Fibroblast of the conjunctiva (primary cell): ENCODE measurements around the gene PTCHD1.
A peak's percentile ranks its signal among the peaks of the same experiment; 100 is the strongest.

Experiments
- DNase-seq: peaks from one replicate; pipeline ENCODE4 v3.0.0-alpha.2; 2010; ENCODE audit warnings: low read depth

PTCHD1 gene

DNA sequence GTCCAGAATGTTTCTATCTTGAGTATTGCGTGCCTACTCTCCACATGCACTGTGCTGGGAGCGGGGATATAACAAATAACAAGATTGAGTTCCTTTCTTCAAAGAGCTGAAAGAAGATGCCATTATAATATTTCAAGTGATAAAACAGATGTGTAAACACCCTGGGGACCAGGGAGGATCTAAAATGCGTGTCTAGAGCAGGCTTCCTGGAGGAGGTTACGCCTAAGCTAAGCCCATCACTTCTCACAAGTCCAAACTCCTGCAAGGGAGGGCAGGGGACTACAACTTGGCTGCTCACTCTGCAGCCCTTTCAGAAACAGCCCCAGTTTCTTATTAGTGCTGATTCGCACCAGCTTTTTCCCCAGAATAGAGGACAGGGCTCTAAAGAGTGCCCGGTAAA lies 21.5 kb downstream of the PTCHD1 start:
- no peak for DNase-seq

DNA sequence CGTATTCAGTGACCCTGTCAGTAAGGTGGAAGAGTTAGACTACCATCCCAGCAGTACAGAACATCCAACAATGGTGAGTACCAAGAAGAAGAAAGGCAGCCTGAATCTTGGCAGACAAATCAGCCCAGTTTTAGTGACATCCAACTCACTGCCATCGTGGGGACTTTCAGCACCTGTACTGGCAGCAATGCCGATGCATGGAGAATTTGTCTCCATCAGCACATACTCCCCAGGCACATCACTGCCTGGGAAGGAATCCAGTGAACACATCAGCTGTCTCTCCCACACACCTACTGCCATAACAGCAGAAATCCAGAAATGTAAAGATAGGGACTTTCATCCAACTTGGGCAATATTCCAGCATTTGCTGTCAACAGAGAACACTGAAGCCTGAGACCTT lies 29.8 kb downstream of the PTCHD1 start:
- no peak for DNase-seq

DNA sequence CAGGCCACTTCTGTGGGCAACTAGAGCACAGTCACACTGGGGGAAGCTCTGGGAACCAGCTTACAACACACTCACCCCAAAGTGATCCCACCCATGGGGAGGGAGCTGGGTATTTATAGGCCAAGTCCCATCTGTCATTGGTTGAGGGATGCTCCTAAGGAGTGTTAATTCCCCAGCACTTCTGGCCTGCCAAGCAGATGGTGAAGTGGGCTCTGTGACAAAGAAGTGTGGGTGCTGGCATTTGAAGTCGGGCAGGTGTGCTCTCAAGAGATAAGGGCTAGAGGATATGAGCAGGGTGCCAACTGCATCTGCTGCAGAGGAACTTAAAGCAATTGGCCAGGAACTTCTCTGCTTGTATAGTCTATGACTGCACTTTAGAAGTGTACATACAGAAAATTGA lies 30.9 kb downstream of the PTCHD1 start:
- no peak for DNase-seq

DNA sequence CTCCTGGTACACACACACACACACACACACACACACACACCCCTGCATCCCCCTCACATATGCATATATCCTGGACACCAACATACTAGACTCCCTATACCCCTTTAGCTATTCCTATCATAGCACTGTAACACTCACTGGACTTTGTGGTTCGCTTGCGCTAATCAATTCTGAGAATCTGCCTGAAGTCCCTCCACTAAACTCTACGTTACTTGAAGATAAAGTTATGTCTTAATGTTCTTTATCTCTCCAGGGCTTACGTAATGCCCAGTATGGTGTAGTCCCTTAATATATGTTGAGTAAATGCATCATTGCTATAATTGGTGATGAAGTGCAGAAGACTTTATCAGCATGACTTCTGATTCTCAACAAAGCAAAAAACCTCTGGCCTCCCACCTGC lies 32.3 kb downstream of the PTCHD1 start:
- no peak for DNase-seq

DNA sequence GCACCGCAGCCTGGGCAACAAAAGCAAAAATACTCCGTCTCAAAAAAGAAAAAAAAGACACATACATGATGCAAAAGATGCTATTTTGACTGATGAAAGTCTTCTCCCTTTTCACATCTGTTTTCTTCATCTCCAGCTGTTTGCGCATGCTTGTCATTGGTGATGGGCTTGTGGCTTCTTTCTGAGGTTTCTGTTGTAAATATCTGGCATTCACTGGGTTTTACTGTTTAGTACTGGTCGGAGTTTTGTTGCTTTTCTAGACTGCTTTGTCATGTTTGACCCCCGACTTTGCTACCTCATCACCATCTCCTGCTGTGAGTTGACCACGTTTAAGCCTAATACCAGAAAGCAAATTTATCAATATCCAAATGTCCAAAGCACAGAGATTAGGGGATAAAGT lies 34.4 kb downstream of the PTCHD1 start:
- DNase-seq: no peak

DNA sequence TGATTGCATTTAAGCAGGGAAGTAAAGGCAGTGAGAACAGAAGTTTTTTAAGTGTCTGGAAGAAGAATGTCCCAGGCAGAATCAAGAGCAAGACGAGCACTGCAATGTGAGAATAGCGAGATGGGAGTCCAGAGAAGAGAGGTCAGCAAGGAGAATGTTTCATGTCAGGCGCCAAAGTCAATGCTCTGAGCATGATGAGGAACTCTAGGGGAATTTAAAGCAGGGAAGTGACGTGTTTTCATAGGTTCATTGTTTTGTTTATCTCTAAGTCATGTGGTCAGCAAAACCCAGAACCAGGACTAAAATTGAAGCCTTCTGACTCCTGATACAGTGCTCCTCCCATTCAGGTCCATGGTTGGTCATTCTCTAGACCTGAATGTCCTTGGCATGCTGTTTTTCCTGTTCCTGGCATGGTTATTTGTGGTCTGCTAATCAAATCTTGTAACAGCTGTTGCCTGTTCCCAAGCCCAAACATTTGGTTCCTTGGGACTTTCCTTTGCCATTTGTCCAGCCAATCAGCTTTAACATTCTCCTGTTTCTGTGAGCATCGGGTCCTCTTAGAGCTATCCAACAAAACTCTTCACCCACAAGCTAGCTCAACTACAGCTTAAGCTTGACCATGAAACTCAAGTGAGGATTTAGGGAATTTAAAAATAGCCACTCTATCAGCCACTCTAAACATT lies 37.7 kb downstream of the PTCHD1 start:
- DNase-seq: no peak

DNA sequence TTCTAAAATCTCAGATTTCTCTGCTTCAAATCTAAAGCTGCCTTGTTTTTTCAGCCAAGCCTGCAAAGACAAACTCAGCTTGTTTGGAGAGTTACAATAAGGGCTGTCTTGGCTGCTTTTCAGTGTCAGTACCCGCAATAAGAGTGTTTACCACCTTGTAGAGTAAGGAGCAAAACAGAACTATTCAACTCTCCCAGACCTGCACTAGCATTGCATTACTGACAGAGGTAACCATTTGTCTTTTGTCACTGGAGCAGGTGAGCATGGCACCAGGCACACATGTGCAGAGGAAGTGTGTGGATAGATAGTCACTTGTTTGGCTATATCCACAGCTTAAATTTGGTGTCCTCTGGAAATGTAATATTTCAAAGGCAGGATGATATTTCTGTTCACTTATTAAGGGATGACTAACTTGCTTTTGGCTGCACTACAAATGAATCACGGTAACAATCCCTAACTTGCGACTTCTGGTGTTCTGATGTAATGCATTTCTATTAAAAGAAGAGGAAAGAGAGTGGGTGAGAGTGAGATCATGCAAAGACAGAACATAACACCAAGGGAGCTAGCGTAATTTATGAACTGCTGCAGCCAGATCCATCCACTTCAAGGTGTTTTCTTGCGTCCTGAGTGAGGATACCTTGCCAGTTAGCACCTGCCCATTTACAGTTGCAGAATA lies 38.6 kb downstream of the PTCHD1 start:
- DNase-seq: peak; percentile 42

DNA sequence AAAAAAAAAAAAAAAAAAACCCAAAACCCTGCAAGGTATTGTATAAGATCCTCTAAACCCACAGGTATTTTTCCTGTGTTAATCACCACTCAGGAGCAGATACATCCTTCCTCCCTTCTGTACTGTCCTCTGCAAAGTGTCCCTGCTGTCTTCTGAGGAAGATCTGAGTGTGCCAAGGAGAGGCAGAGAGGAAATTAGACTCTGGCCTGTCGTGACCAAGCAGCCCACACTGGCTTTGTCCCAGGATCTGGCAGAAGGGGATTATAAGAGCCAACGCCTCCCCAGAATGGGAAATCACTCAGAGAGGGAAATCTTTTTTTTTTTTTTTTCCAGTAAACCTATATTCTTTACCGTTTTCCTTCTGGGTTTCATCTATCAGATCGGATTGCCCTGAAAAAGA lies 39.6 kb downstream of the PTCHD1 start:
- no peak for DNase-seq

DNA sequence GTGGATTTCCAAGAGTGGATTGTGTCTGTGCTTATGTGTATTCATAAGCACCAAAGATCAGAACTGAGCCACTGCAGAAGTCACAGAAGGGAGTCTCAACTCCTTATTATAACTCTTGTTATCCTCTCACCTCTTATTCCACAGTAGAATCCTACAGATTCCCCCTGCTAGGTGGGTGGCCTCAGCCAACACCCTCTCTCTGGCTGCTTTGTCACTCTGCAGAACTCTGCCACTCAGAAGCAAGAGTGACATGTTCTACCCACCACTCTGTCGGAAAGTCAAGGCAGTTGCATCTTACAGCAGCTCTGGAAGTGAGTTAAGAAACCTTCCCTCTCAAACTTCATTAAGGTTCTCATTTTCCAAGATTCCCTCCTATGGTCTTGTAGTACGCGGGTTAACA lies 41.9 kb downstream of the PTCHD1 start:
- no peak for DNase-seq

DNA sequence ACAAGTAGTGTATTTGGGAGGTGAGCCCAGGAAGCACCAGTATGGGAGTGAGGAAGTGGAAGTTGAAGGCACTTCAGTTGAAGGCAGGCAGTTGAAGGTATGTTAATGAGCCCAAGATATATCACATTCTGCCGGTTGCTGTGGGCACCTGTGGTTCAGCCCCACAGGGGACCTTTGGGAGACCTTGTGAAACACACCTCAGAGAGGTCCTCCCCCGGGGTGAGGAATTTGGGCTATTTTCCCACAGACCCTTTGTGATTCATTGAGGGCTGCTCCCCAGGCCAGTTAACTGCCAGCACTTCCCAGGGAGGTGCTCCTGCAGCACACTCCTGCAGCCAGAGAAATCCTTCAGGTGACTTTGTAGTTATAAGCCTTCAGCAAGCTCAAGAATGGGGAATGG lies 45.9 kb downstream of the PTCHD1 start:
- no peak for DNase-seq

DNA sequence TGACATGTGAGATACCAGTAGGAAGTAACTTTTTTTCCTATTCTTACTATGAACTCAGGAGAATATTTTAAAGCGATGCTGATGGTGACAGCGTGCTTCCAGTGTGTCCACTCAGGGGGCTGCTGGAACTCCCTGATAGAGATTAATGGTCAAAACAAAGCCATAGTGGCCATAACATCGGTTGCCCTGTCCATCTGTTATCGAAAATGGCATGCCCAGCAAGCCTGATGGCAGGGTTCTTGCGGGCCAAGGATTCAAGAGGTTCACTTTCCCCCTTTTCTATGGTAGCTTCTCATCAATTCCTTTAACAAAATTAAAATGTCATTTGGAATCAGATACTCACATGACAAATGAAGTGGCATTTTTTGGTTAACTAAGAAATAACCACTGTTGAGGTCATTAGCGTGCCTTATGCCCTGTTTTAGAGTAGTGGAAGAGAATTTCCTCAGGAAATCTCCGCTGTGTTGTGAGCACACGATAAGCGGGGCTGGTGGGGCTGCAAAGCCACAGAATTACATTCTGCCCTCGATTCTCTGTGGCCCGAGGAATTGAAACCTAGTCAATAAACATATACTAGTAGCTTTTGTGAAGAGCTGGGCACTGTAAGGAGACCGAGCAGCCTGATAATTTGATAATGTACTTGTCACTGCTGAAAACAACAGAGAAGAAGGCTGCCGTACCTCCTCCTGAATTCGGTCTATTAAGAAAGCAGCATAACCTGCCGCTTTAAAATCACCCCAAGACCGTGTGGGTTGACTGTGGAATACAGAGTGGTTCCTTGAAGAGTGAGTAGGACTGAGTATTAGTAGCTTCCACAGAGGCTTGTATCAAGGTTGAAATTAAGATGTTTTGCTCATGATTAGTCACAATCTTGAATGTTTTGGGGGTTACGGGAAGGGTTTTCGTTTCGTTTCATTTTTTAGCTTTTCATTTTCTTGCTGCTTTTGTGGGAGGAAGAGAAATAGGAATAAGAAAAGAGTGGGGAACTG lies 46.7 kb downstream of the PTCHD1 start:
- no peak for DNase-seq

DNA sequence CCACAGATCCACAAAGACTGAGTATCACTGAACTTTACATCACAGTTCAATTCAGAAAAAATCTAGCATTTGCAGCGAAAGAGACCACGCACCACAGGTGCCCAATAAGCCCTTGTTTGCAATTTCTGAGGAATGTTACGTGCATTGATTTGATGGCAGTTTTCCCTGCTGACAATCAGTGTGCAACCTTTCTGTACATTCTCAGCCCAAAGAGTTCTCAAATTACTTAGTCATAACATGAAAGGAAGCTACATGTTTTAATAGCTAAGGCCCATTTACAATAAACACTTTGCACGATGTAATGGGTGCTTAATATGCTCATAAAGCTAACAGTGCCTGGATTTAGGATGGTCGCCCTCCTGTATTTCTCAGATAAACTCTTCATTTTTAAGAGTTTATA lies 47.9 kb downstream of the PTCHD1 start:
- no peak for DNase-seq

DNA sequence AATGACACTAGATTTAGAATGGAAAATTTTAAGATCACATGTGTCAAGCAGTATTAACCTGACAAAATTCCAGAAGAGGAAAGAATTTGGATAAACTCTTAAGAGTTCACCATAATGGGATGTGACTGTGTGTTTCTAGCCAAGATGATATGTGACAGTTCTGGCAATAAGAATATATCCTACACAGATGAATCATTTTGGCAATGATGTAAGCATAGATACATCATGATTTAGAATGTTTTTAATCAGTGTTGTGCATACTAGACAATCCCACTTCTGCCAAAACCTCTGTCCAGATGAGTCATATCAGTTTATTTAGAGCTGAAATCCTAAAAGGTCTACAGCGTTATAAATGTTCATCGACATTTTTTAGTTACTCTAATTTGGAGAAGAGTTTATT lies 48.8 kb downstream of the PTCHD1 start:
- peak; percentile 46 for DNase-seq

DNA sequence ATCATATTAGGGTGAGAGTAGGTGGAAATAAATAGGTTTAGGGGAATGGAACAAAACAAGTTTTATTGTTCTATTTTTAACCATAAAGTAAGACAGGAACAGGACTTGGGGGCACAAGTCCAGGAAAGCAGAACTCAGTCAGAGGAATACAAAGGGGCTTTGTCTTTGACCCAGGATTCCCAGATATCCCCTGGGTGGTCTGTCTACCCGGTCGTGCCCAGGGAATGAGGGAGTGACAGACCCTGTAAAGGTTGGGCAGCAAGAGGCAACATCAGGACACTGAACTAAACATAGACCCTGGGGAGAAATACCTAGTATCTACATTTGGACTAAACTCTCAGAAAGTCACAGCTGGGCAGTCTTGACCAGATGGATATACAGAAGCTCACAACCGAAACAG lies 50.6 kb downstream of the PTCHD1 start:
- no peak for DNase-seq

DNA sequence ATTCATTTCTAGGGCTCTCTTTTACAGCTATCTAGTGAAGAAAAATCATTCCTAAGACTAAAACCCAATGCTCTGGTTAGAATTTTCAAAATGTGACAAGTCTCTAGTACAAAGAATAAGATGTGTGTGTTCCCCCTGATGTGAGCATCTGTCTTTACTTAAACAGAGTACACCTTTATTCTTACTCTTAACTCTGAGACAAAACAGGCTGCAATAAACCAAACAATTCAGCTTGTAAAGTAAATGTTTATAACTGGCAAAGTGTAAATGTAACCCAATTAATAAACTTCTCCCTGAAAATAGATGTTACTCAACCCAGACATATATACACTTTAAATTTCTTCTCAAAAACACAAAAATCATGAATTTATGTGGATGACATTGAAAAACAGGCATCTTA lies 51.6 kb downstream of the PTCHD1 start:
- DNase-seq: no peak

DNA sequence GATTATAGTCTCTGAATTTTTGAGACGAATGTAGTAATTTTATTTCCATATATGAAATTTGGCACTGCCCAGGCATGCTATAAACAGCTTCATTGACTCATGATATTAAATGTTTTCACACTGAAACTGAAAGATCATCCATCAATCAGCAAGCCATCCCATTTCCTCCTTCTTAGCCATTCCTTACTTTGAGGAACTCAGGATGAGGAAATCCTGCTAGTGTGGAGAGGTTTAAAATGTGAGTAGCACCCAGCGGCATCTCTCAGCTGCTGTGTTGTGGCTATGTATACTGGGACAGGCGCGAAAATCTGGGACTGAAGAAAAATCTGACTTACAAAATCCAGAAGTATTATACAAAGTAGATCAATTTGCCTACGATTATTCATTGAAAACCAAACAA lies 52.1 kb downstream of the PTCHD1 start:
- no peak for DNase-seq

DNA sequence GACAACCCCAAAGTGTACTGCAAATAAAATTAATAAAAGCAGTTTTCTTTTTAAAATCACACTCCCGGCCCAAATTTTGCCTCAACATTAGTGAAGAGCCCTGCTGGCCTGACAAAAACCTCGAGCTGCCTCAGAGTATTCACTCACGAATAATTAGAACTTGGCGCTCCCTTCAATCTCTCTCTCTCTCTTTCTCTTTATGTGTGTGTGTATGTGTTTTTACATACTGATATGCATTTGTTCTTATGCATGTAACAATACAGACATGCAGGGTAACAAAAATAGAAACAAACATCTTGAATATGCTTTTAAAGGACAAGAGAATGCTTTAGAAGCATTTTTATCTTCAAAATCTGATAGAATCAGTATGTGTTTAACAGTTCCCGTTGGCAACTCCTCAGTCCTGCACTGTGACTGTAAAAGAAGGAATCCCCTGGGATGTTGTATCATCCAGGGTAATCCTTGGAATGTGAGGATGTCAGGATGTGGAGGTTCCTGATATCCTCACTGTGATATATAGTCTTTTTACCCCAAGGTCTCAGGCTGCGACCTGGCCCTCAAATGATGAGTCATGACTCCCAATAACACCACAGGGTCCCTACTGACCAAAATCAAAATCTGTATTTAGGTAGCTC lies 53.0 kb downstream of the PTCHD1 start:
- no peak for DNase-seq

DNA sequence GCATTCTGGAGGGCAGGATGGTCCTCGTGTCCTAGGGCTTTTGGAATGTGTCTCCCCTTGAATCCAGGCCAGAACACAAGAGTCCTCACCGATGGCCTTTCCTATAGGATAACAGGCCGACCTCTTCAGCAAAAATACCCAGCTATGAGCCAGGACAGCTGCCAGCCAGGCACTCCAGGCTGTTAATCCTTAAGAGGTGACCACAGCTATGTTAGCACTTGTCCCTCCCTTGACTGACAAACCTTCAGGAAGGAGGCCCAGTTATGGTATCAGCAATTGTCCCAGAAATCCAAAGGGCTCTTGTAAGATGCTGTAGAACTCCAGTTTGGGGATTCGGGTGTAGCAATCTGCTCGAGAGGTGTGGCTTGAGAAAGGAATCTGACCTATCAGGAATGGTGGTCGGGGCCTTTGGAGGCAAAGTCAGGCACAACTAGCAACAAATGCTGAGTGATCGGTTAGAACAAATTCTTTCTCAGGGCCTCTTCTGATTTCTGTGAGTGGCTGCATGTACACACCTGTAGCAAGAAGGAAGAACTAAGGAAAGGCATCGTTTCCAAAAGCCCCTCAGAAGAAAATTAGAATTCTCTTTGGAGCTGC lies 54.6 kb downstream of the PTCHD1 start:
- DNase-seq: no peak

DNA sequence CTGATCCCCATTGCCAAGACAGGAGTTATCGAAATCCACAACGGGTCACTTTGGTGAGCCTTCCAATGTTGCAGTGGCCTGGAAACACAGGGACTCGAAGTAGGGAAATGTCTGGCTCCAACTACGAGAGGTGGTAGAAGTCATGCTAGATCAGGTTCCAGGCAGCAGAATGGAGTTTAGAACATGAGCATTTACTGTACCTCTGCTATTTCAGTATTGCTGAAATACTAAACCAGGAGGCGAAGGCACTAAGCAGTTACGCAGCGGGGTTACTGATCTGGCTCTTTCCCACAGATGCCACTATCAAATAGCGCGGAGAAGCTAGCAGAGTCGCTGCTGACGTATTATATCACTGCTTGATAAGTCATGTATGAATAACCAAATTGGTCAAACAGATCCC lies 56.3 kb downstream of the PTCHD1 start:
- DNase-seq: no peak

DNA sequence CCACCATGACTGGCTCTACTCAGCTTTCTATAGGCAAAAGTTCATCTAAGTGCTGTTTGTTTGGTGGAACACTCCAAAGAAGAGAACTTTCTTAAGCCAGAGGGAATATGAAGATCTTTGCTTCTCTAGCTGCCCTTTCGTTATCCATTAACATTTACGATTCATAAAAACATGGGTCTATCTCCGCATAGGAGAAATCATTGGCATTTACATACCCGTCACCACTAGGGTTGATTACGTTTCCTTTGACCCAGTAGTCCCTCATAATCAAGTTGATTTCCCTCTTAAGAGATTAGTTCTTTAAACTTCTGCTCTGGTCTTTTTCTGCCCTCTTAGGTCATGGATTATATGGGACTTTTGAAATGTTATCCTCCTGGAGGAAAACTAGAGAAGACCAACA lies 57.5 kb downstream of the PTCHD1 start:
- no peak for DNase-seq

DNA sequence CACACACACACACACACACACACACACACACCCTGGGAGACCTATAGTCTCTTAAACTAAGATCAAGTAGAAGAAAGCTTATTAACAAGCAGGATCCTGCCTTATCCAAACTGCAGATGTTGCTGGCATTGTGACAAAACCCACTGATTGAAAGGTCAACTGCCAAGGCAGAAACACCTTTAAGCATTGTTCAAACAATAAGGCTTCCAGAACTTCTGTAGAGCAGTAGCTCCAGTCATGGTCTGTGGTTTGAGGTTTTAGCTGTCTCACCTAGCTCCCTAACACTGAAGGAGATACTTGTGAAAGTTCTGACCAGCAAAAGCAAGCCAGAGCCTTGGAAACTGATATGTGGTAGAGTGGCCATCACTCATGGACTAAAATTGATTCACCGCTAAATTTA lies 59.8 kb downstream of the PTCHD1 start:
- no peak for DNase-seq

DNA sequence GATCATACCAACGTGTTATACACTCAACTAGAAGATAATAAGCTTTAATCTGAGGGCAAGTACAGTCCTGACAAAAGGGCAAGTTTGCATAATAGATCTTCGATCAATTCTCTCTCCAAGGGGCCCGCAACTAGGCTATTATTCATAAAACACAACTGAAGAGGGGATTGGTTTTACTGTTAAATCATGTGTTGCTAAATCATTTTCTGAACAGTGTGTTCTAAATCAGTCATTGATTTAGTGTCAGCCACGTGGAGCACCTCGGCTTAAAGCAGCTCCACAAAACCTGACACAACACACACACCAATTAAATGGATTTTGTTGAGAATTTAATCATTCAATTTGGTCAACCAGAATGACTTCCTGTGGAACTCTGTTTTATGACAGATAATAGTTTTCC lies 61.6 kb downstream of the PTCHD1 start:
- no peak for DNase-seq
